IPS-18a (cell line): Measurements from ENCODE around the gene CCT6A.
"Not testable (repeated sequence)": the region's sequence is repeated elsewhere in the genome, so short reads cannot be mapped to it uniquely, and the experiment has no call there.

ENCODE experiments used
- H3K27ac ChIP-seq: one replicate; pipeline ENCODE4 v1.5.1; 2013; ENCODE audit warnings: low read length
- H3K27me3 ChIP-seq: one replicate; pipeline ENCODE4 v1.6.1; 2013; ENCODE audit warnings: mild to moderate bottlenecking, low read length; ENCODE audit not compliant: control insufficient read depth, insufficient read depth
- H3K36me3 ChIP-seq: one replicate; pipeline ENCODE4 v1.6.1; 2013; ENCODE audit warnings: low read depth, low read length; ENCODE audit not compliant: control insufficient read depth
- H3K4me1 ChIP-seq: one replicate; pipeline ENCODE4 v1.6.1; 2013; ENCODE audit warnings: low read depth, low read length; ENCODE audit not compliant: control insufficient read depth
- H3K4me3 ChIP-seq: one replicate; pipeline ENCODE4 v1.5.1; 2013; ENCODE audit warnings: low read length
- H3K9ac ChIP-seq: one replicate; pipeline ENCODE4 v1.6.1; 2013; ENCODE audit warnings: mild to moderate bottlenecking, low read length, moderate library complexity
- H3K9me3 ChIP-seq: one replicate; pipeline ENCODE4 v1.6.1; 2013; ENCODE audit warnings: low read depth, low read length; ENCODE audit not compliant: control insufficient read depth

CCT6A gene

DNA sequence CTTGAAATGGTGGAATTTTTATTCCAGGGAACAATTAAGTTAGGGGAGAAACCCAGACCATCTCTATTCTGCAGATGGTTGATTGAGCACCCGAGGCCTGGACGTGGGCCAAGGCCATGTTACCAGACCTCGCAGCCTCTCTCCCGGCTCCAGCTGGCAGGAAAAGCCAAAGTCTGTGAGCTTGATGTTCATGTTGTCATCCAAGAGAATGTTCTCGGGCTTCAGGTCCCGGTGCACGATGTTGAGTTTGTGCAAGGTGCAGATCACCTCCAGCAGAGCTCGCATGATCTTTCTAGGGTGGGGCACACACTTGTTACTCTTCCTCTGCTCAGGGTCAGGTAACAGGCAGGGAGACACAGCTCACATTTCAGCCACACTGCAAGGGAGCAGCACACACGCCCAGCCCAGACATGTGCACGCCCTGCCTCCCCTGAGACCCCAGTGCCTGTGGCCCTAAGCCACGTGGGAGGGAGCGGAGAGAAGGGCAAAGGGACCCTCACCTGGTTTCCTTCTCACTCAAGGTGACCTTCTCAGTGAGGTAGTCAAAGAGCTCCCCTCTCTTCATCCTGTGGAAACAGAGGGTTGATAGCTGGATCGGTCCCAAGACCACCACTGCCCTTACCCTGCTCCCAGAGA is 31.7 kb downstream of the CCT6A start:
- Histone ChIP-seq H3K9me3 (no peaks in the 10 kb centered on the region), H3K27me3 (no peaks in the 10 kb centered on the region), H3K4me1 (no peaks in the 10 kb centered on the region), H3K36me3 (peaks cover 11% of the 10 kb centered on the region), H3K4me3 (no peak overlapping the region), H3K27ac (no peak overlapping the region), H3K9ac (no peak overlapping the region)

DNA sequence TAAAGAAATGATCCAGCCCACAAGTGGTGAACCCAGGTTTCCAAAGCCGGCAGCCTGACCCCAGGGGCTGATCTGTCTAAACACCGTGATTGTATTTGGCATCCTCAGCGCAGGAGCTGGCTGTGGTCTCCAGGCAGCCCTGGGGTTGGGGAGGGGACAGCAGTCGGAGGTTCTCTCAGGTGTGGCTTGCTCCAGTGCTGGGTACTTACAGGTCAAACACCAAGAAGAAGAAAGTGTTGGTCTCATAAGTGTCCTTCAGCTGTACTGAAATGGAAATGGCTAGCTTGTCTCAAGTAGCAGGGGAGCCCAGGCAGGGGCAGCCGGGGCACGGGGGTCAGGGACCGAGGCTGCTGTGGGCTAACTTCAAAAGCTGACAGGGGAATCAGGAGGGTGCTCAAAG is 35.2 kb downstream of the CCT6A start:
- H3K9ac ChIP-seq: no peak overlapping the region
- no peaks in the 10 kb centered on the region for H3K9me3 ChIP-seq
- no peak overlapping the region for H3K4me3 ChIP-seq
- no peaks in the 10 kb centered on the region for H3K36me3 ChIP-seq
- H3K27me3 ChIP-seq: no peaks in the 10 kb centered on the region
- H3K4me1 ChIP-seq: no peaks in the 10 kb centered on the region
- no peak overlapping the region for H3K27ac ChIP-seq

DNA sequence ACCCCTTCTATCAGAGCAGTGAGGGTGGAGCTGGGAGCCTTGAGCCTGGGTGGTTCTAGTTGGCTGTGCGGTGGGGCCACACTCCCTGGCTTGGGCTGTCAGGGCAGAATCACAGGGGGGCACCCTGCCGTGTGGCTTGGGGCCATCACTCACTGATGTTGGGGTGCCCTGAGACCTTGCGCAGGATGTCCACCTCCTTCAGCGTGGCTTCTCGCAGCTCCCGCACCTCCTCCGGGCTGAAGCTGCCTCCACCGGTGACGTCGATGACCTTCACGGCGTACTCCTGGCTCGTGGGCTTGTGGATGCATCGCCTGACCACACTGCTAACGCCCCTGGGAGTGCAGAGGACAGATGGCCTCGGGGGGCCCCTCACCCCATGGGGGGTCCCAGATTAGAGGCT is 35.9 kb downstream of the CCT6A start:
- H3K4me3 ChIP-seq: no peak overlapping the region
- H3K9me3 ChIP-seq: no peaks in the 10 kb centered on the region
- H3K27me3 ChIP-seq: no peaks in the 10 kb centered on the region
- no peak overlapping the region for H3K27ac ChIP-seq
- no peaks in the 10 kb centered on the region for H3K36me3 ChIP-seq
- no peak overlapping the region for H3K9ac ChIP-seq
- no peaks in the 10 kb centered on the region for H3K4me1 ChIP-seq

DNA sequence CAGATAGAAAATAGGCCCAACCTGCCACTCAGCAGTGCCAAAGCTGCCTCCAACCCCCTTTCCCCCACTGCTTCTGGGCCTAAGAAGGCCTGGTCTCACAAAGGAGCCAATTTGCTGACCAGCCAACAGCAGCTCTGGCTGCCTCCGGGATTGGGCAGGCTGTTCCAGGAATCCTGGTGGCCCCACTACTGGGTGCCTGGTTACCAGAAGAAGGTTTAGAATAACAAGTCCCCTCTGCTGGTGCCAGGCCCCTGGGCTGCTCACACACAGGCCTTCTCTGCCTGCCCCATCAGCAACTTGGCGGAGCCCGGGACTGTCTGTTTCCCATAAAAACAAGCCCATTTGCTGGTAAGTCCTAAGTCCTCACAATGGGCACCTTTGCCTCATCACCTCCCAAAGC is 40.0 kb downstream of the CCT6A start:
- no peaks in the 10 kb centered on the region for H3K36me3 ChIP-seq
- H3K4me3 ChIP-seq: no peak overlapping the region
- no peak overlapping the region for H3K27ac ChIP-seq
- H3K27me3 ChIP-seq: no peaks in the 10 kb centered on the region
- no peaks in the 10 kb centered on the region for H3K4me1 ChIP-seq
- H3K9me3 ChIP-seq: no peaks in the 10 kb centered on the region
- H3K9ac ChIP-seq: no peak overlapping the region

DNA sequence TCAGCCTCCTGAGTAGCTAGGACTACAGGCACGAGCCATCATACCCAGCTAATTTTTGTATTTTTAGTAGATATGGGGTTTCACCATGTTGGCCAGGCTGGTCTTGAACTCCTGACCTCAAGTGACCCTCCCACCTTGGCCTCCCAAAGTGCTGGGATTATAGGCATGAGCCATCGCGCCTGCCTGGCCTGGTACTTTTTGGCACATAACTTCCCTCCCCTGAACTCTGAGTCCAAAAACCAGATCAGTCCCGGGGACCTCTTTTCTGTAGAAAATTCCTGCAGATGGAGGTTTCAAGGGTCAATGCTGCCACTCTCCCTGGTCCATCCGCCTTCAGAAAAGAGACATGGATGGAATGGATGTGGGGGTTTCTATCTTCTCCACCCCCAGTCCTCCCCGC is 40.8 kb downstream of the CCT6A start:
- H3K4me3 ChIP-seq, H3K27me3 ChIP-seq, H3K4me1 ChIP-seq, H3K9ac ChIP-seq, H3K36me3 ChIP-seq, H3K9me3 ChIP-seq, H3K27ac ChIP-seq: not testable (repeated sequence)

DNA sequence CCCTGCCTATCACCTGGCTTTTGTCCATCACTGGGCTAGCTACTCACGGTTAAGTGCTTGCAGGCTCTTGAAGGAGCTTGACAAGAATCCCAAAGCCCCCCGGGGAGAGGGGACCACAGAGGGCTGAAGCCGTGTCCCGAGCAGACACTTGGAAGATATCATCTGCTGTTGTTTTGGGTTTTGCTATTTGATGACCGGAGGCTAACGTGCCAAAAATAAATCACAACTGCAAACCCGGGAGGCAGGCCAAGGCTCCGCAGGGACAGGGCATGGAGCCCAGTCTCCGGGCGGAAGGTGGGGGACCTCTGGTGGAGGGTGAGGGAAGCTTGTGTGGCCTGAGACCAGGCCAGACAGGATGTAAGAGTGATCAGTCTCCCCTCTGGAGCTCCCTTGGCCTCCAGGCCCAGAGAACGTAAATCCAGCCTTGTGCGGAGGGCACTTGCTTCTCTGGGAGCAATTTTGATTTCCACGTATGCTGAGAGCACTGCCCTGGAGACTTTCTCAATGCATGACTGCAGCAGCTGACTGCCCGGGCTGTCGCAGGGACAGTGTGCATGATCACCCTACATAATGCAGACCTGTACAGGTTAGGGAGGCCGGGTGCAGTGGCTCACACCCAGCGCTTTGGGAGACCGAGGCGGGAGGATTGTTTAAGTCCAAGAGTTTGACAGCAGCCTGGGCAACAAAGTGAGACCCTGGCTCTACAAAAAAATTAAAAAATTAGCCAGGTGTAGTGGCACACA is 41.4 kb downstream of the CCT6A start, which contains the start of gene PHKG1:
TSS of gene PHKG1 (minus strand) at position 164 of the 743 bp plus-strand sequence. CDS start 4,011 bp downstream, outside the sequence.
- Histone ChIP-seq H3K9ac (no peak within 1 kb of the TSS), H3K36me3 (no peaks in the 10 kb centered on the region), H3K4me3 (no peak within 1 kb of the TSS), H3K27me3 (no peaks in the 10 kb centered on the region), H3K27ac (no peak within 1 kb of the TSS), H3K4me1 (no peaks in the 10 kb centered on the region), H3K9me3 (no peaks in the 10 kb centered on the region)

DNA sequence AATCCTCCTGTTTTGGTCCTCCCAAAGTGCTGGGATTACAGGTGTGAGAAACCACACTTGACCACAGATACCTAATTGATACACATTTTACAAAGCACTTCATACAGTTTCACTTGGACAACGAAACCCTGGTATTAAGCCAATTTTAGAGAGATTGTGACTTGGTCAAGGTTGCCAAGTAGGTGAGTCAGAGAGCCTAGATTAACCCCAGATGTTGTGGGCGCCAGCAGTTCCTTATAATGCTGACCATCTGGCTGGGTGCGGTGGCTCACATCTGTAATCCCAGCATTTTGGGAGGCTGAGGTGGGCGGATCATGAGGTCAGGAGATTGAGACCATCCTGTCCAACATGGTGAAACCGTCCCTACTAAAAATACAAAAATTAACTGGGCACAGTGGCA is 46.1 kb downstream of the CCT6A start:
- Histone ChIP-seq H3K27ac (no peak overlapping the region), H3K4me3 (no peak overlapping the region), H3K9ac (no peak overlapping the region), H3K4me1 (no peaks in the 10 kb centered on the region), H3K9me3 (no peaks in the 10 kb centered on the region), H3K27me3 (no peaks in the 10 kb centered on the region), H3K36me3 (peaks cover 32% of the 10 kb centered on the region)

DNA sequence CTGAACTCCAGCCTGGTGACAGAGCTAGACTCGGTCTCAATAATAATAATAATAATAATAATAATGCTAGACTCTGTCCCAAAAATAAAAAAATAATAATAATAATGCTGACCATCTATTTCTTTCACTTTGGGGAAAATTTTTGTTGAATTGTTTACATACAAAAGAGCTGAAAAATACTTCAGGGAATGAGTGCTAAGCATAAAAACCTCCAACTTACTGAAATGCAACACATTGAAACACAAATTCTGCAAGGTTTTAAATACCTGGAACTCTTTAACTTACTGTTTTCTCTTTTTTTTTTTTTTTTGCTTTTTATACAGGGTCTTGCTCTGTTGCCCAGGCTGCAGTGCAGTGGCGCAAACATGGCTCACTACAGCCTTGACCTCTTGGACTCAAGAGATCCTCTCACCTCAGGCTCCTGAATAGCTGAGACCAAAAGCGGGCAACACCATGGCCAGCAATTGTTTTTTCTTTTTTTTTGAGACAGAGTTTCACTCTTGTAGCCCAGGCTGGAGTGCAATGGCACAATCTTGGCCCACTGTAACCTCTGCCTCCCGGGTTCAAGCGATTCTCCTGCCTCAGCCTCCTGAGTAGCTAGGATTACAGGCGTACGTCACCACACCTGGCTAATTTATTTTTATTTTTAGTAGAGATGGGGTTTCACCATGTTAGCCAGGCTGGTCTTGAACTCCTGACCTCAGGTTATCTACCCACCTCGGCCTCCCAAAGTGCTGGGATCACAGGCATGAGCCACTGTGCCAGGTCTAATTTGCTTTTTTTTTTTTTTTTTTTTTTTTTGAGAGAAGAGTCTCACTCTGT is 46.8 kb downstream of the CCT6A start:
- not testable (repeated sequence) for H3K9ac ChIP-seq, H3K9me3 ChIP-seq, H3K27ac ChIP-seq, H3K4me3 ChIP-seq, H3K27me3 ChIP-seq, H3K4me1 ChIP-seq
- H3K36me3 ChIP-seq: peaks cover 36% of the 10 kb centered on the region

DNA sequence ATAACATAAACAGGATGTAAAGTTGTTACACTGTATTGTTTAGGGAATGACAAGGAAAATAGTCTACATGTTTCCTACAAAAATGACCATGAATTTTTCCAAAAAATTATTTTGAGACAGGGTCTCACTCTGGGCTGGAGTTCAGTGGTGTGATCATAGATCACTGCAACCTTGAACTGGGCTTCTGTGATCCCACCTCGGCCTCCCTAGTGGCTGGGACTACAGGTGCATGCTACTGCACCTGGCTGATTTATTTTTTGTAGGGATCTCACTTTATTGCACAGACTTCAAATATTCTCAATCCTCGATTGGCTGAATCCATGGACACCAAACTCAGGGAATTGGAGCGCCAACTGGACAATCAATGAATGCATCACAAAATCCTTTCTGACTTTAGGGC is 48.1 kb downstream of the CCT6A start:
- Histone ChIP-seq H3K27me3 (no peaks in the 10 kb centered on the region), H3K9me3 (no peaks in the 10 kb centered on the region), H3K4me3 (no peak overlapping the region), H3K4me1 (no peaks in the 10 kb centered on the region), H3K36me3 (peaks cover 44% of the 10 kb centered on the region), H3K27ac (no peak overlapping the region), H3K9ac (no peak overlapping the region)

DNA sequence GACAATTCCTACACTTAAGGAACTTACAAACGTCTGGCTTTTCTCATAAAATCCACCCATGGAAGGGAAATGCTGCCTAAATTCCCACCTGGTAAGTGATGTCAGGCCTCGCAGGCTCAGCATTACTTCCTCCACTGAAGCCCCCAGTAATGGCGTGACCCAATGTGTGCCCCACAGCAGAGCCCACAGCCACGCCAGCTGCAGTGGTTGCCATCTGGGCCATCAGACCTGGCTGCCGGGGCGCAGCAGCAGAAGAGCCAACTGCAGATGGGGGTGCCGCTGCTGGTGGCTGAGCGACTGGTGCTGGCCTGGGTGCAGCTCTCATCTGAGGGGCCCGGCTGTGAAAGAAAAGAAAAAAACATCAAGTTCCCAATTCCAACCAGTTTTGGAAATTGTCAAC is 52.6 kb downstream of the CCT6A start:
- peaks cover 44% of the 10 kb centered on the region for H3K36me3 ChIP-seq
- not testable (repeated sequence) for H3K9ac ChIP-seq, H3K9me3 ChIP-seq, H3K4me3 ChIP-seq, H3K27ac ChIP-seq, H3K27me3 ChIP-seq, H3K4me1 ChIP-seq

DNA sequence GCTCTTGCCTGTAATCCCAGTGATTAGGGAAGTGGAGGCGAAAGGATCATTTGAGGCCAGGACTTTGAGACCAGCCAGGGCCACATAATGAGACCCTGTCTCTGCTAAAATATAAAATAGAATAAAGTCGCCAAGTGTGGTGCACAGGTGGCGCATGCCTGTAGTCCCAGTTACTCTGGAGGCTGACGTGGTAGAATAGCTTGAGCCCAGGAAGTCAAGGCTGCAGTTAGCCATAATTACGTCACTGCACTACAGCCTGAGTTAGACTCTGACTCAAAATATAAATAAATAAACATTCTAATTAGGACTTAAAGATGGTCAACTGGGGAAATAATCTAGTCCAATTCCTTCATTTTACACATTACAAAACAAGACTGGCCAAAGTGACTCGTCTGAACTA is 53.9 kb downstream of the CCT6A start:
- Histone ChIP-seq H3K9me3 (peaks cover 10% of the 10 kb centered on the region), H3K9ac (peak overlapping the region; percentile 90), H3K27ac (peak overlapping the region; percentile 2), H3K36me3 (peaks cover 35% of the 10 kb centered on the region), H3K4me1 (peaks cover 2% of the 10 kb centered on the region), H3K4me3 (peak overlapping the region; percentile 100), H3K27me3 (no peaks in the 10 kb centered on the region)
